WTC11 (cell line): ENCODE data around the gene UTS2B.

Experiments used
- CTCF ChIP-seq: fragments of 200-600 bp; IDR thresholded peaks from 2 replicates; pipeline ENCODE4 v1.8.0; 2022; ENCODE audit warnings: antibody characterized with exemption
- ETV6 ChIP-seq: sonication (generic); formaldehyde crosslinking; IDR thresholded peaks from 2 replicates; pipeline ENCODE4 v1.8.1; 2022; ENCODE audit warnings: mild to moderate bottlenecking, missing genetic modification reagents
- MAX ChIP-seq: sonication (generic); formaldehyde crosslinking; IDR thresholded peaks from 2 replicates; pipeline ENCODE4 v1.8.0; 2022; ENCODE audit warnings: mild to moderate bottlenecking, missing genetic modification reagents
- ZNF232 ChIP-seq: sonication (generic); formaldehyde crosslinking; IDR thresholded peaks from 2 replicates; pipeline ENCODE4 v1.8.0; 2022; ENCODE audit warnings: mild to moderate bottlenecking, missing genetic modification reagents

- TF ChIP-seq CTCF (no peak), ETV6 (no peak), ZNF232 (CRISPR knock-in tag) (no peak), MAX (CRISPR knock-in tag) (no peak)
Measured at GRCh38 chr3:191368755-191369615, 38.7 kb upstream of the UTS2B start.
